ENCODE data around the gene HSD17B2.
A peak's percentile ranks its signal among the peaks of the same experiment; 100 is the strongest.

Gene HSD17B2

GRCh38 chr16:82062645-82063058 lies 27.6 kb downstream of the HSD17B2 start:
- Histone ChIP-seq H3K4me1 (ENCODE audit: control insufficient read depth in 1 of 2, insufficient read depth in 1 of 2, low read depth in 1 of 2, low read length in 1 of 2) (peaks cover 23 to 30% of the 10 kb centered on the region in 2 experiments), H3K9me3 (no peaks in the 10 kb centered on the region), H3K4me3 (ENCODE audit: low read depth in 1 of 2, low read length in 1 of 2) (no peak overlapping the region), H3K27ac (peak overlapping the region; percentile 21), H3K36me3 (no peaks in the 10 kb centered on the region), H3K27me3 (peaks cover 8% of the 10 kb centered on the region)
- no peak for TF ChIP-seq CTCF (IDR thresholded peaks at IDR 0.05)

- Histone ChIP-seq H3K36me3 (no peaks in the 10 kb centered on the region), H3K4me1 (ENCODE audit: control insufficient read depth in 1 of 2, insufficient read depth in 1 of 2, low read depth in 1 of 2, low read length in 1 of 2) (peaks cover 23 to 30% of the 10 kb centered on the region in 2 experiments), H3K4me3 (ENCODE audit: low read depth in 1 of 2, low read length in 1 of 2) (no peak overlapping the region), H3K9me3 (no peaks in the 10 kb centered on the region), H3K27me3 (peaks cover 8% of the 10 kb centered on the region), H3K27ac (no peak overlapping the region)
- TF ChIP-seq CTCF (IDR thresholded peaks at IDR 0.05) = no peak
Measured at GRCh38 chr16:82063456-82064082, 28.5 kb downstream of the HSD17B2 start.

- H3K27ac ChIP-seq = no peak overlapping the region
- H3K27me3 ChIP-seq = peaks cover 8% of the 10 kb centered on the region
- TF ChIP-seq CTCF (IDR thresholded peaks at IDR 0.05) = no peak
- H3K36me3 ChIP-seq = no peaks in the 10 kb centered on the region
- no peak overlapping the region for H3K4me3 ChIP-seq (ENCODE audit: low read depth in 1 of 2, low read length in 1 of 2)
- no peaks in the 10 kb centered on the region for H3K9me3 ChIP-seq
- peaks cover 12 to 16% of the 10 kb centered on the region in 2 experiments for H3K4me1 ChIP-seq (ENCODE audit: control insufficient read depth in 1 of 2, insufficient read depth in 1 of 2, low read depth in 1 of 2, low read length in 1 of 2)
Measured at GRCh38 chr16:82067042-82067803, 32.2 kb downstream of the HSD17B2 start.

GRCh38 chr16:82067804-82068325 lies 32.8 kb downstream of the HSD17B2 start:
- H3K27me3 ChIP-seq = peaks cover 8% of the 10 kb centered on the region
- H3K36me3 ChIP-seq = no peaks in the 10 kb centered on the region
- H3K27ac ChIP-seq = no peak overlapping the region
- TF ChIP-seq CTCF (IDR thresholded peaks at IDR 0.05) = no peak
- H3K4me1 ChIP-seq (ENCODE audit: control insufficient read depth in 1 of 2, insufficient read depth in 1 of 2, low read depth in 1 of 2, low read length in 1 of 2) = peaks cover 5 to 9% of the 10 kb centered on the region in 2 experiments
- H3K9me3 ChIP-seq = no peaks in the 10 kb centered on the region
- no peak overlapping the region for H3K4me3 ChIP-seq (ENCODE audit: low read depth in 1 of 2, low read length in 1 of 2)

GRCh38 chr16:82070656-82071369 lies 35.8 kb downstream of the HSD17B2 start:
- Histone ChIP-seq H3K36me3 (no peaks in the 10 kb centered on the region), H3K27ac (no peak overlapping the region), H3K27me3 (peaks cover 5% of the 10 kb centered on the region), H3K4me3 (ENCODE audit: low read depth in 1 of 2, low read length in 1 of 2) (no peak overlapping the region), H3K9me3 (no peaks in the 10 kb centered on the region), H3K4me1 (ENCODE audit: control insufficient read depth in 1 of 2, insufficient read depth in 1 of 2, low read depth in 1 of 2, low read length in 1 of 2) (peaks cover 3 to 6% of the 10 kb centered on the region in 2 experiments)
- no peak for TF ChIP-seq CTCF (IDR thresholded peaks at IDR 0.05)
